ENCODE measurements around the gene PRR15. TPM values are rescaled to one million over a fixed set of nuclear protein-coding genes. Genes with fewer than 3 reads are reported as not detected.

PRR15 gene
- total and polyA plus RNA-seq, 2 of the 8 experiments (the other 6 are each of a cell fraction or from before 2014, with no cell fraction given), result 4.9 to 7.9 TPM

DNA sequence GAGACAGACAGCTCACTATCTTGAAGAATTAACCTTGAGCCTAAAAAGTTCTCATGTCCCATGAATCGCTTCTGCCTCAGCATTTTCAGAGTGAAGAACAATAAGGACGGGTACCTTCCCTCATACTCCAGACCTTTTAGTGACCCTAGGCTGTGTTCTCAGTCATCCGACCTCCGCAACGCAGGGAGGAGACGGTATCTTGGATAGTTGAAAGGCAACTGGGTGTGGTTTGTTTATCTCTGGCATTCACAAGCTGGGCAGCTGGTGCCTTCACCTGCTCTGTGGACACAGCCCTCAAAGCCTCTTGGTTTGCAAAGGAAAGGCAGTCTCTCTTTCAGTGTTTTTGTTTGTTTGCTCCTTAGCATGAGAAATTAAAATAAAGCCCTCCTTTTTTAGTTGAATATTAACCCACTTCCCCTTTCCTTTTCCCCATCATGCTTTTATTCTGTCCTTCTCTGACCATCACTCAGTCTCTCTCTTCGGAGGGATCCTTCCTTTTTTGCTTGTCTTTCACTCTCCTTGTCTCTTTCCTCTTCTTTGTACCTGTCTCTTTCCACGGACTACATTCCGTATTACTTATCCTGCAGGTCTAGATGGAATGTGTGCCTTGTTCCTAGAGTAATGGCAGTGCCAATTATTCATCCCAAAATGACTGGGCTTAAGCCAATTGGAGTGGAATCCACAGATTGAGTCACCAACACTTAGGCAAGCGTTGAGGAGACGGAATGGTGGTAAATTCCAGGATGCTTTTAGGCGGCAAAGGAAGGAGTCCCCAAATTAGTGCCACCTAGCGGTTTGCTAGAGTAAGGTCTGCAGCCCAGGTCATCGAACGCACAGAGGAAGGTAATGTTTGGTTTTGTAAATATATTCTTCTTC, 45.8 kb downstream of the PRR15 start (continued):
- TF ChIP-seq, protein P1, sequence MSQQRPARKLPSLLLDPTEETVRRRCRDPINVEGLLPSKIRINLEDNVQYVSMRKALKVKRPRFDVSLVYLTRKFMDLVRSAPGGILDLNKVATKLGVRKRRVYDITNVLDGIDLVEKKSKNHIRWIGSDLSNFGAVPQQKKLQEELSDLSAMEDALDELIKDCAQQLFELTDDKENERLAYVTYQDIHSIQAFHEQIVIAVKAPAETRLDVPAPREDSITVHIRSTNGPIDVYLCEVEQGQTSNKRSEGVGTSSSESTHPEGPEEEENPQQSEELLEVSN (IDR thresholded peaks at IDR 0.05), result peak; percentile 98
- no peak for TF ChIP-seq JUND (IDR thresholded peaks at IDR 0.05; ENCODE audit: low read length)
- TF ChIP-seq CTBP2 (IDR thresholded peaks at IDR 0.05; ENCODE audit: borderline replicate concordance, insufficient read depth, insufficient read length, low read length), result no peak
- TF ChIP-seq SAP30 (IDR thresholded peaks at IDR 0.05; ENCODE audit: insufficient read depth, insufficient replicate concordance, low read length), result no peak
- no peak for TF ChIP-seq SUZ12 (IDR thresholded peaks at IDR 0.05; ENCODE audit: low read length)
- TF ChIP-seq TEAD4 (IDR thresholded peaks at IDR 0.05; ENCODE audit: low read depth, low read length), result peak; percentile 88
- TF ChIP-seq, protein P2, sequence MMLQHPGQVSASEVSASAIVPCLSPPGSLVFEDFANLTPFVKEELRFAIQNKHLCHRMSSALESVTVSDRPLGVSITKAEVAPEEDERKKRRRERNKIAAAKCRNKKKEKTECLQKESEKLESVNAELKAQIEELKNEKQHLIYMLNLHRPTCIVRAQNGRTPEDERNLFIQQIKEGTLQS (IDR thresholded peaks at IDR 0.05; ENCODE audit: insufficient read depth, low read depth, low read length), result no peak
- TF ChIP-seq TCF12 (IDR thresholded peaks at IDR 0.05; ENCODE audit: low read depth, low read length), result no peak
- no peak for TF ChIP-seq SP1 (IDR thresholded peaks at IDR 0.05; ENCODE audit: low read depth, low read length)
- TF ChIP-seq EZH2 (IDR thresholded peaks at IDR 0.05; ENCODE audit: low read depth, low read length, severe bottlenecking), result no peak
- no peak for TF ChIP-seq FOSL1 (IDR thresholded peaks at IDR 0.05; ENCODE audit: insufficient read depth, low read depth, low read length)
- TF ChIP-seq TAF7 (optimal IDR thresholded peaks at IDR 0.05; ENCODE audit: borderline replicate concordance, low read depth, low read length), result no peak
- no peak for TF ChIP-seq RBBP5 (IDR thresholded peaks at IDR 0.05; ENCODE audit: borderline replicate concordance, low read depth, low read length)
- no peak for TF ChIP-seq SIX5 (IDR thresholded peaks at IDR 0.05; ENCODE audit: low read depth, low read length)
- peak; percentile 63 to 70 for TF ChIP-seq RAD21 (IDR thresholded peaks at IDR 0.05 in 1 of 2, conservative IDR thresholded peaks at IDR 0.05 in 1 of 2; ENCODE audit: low read depth in 2 of 2, low read length in 2 of 2)
- TF ChIP-seq, protein P3, sequence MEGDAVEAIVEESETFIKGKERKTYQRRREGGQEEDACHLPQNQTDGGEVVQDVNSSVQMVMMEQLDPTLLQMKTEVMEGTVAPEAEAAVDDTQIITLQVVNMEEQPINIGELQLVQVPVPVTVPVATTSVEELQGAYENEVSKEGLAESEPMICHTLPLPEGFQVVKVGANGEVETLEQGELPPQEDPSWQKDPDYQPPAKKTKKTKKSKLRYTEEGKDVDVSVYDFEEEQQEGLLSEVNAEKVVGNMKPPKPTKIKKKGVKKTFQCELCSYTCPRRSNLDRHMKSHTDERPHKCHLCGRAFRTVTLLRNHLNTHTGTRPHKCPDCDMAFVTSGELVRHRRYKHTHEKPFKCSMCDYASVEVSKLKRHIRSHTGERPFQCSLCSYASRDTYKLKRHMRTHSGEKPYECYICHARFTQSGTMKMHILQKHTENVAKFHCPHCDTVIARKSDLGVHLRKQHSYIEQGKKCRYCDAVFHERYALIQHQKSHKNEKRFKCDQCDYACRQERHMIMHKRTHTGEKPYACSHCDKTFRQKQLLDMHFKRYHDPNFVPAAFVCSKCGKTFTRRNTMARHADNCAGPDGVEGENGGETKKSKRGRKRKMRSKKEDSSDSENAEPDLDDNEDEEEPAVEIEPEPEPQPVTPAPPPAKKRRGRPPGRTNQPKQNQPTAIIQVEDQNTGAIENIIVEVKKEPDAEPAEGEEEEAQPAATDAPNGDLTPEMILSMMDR (IDR thresholded peaks at IDR 0.05; ENCODE audit: control extremely low read depth in 1 of 3, insufficient read depth in 1 of 3, low read depth in 1 of 3, low read length in 3 of 3), result peak; percentile 55 to 96 (median 70)
- TF ChIP-seq SP4 (IDR thresholded peaks at IDR 0.05; ENCODE audit: low read length), result no peak
- TF ChIP-seq, protein P4, sequence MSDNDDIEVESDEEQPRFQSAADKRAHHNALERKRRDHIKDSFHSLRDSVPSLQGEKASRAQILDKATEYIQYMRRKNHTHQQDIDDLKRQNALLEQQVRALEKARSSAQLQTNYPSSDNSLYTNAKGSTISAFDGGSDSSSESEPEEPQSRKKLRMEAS (IDR thresholded peaks at IDR 0.05), result peak; percentile 87
- TF ChIP-seq KDM4A (IDR thresholded peaks at IDR 0.05; ENCODE audit: low read depth, low read length, severe bottlenecking), result no peak

Measured in H1 (cell line).